ENCODE data around the gene RCSD1.

The RCSD1 gene

GRCh38 chr1:167683641-167684502 lies 53.8 kb downstream of the RCSD1 start:
- Histone ChIP-seq H3K27me3 (ENCODE audit: insufficient read depth, low read length, poor library complexity, severe bottlenecking) (no peaks in the 10 kb centered on the region), H3K4me1 (ENCODE audit: insufficient read depth, low read length, poor library complexity, severe bottlenecking) (peaks cover 8% of the 10 kb centered on the region), H3K4me2 (ENCODE audit: low read depth, low read length, poor library complexity, severe bottlenecking) (no peak overlapping the region), H3F3A (ENCODE audit: low read depth) (no peaks in the 10 kb centered on the region), H3K4me3 (ENCODE audit: low read length, poor library complexity, severe bottlenecking) (no peak overlapping the region), H2AFZ (ENCODE audit: low read length) (no peak overlapping the region), H4K20me1 (ENCODE audit: insufficient read depth, low read length, poor library complexity, severe bottlenecking) (no peaks in the 10 kb centered on the region), H3K9ac (ENCODE audit: low read depth, low read length, poor library complexity, severe bottlenecking) (no peak overlapping the region), H3K36me3 (ENCODE audit: insufficient read depth, low read length) (peaks cover 27% of the 10 kb centered on the region; the same call in 1 of the 2 replicates), H3K79me2 (ENCODE audit: insufficient read depth, low read length) (no peaks in the 10 kb centered on the region), H3K9me2 (replicated peaks; ENCODE audit: low read depth, low read length) (no peaks in the 10 kb centered on the region), H3K9me3 (ENCODE audit: insufficient read depth, low read depth, low read length) (no peaks in the 10 kb centered on the region)
- no peak for TF ChIP-seq EZH2phosphoT487 (IDR thresholded peaks at IDR 0.05; ENCODE audit: borderline replicate concordance)

GRCh38 chr1:167685844-167686243 lies 55.8 kb downstream of the RCSD1 start:
- no peak for TF ChIP-seq EZH2phosphoT487 (IDR thresholded peaks at IDR 0.05; ENCODE audit: borderline replicate concordance)
- TF ChIP-seq, protein P1, sequence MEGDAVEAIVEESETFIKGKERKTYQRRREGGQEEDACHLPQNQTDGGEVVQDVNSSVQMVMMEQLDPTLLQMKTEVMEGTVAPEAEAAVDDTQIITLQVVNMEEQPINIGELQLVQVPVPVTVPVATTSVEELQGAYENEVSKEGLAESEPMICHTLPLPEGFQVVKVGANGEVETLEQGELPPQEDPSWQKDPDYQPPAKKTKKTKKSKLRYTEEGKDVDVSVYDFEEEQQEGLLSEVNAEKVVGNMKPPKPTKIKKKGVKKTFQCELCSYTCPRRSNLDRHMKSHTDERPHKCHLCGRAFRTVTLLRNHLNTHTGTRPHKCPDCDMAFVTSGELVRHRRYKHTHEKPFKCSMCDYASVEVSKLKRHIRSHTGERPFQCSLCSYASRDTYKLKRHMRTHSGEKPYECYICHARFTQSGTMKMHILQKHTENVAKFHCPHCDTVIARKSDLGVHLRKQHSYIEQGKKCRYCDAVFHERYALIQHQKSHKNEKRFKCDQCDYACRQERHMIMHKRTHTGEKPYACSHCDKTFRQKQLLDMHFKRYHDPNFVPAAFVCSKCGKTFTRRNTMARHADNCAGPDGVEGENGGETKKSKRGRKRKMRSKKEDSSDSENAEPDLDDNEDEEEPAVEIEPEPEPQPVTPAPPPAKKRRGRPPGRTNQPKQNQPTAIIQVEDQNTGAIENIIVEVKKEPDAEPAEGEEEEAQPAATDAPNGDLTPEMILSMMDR (conservative IDR thresholded peaks at IDR 0.05; ENCODE audit: low read length) = no peak
- no peaks in the 10 kb centered on the region for H3K9me2 ChIP-seq (replicated peaks; ENCODE audit: low read depth, low read length)
- peaks cover 5% of the 10 kb centered on the region for H3K4me1 ChIP-seq (ENCODE audit: insufficient read depth, low read length, poor library complexity, severe bottlenecking)
- H3K36me3 ChIP-seq (ENCODE audit: insufficient read depth, low read length) = peaks cover 44% of the 10 kb centered on the region; the same call in 1 of the 2 replicates
- no peak overlapping the region for H3K9ac ChIP-seq (ENCODE audit: low read depth, low read length, poor library complexity, severe bottlenecking)
- H3K9me3 ChIP-seq (ENCODE audit: insufficient read depth, low read depth, low read length) = no peaks in the 10 kb centered on the region
- H3K4me2 ChIP-seq (ENCODE audit: low read depth, low read length, poor library complexity, severe bottlenecking) = no peak overlapping the region
- H2AFZ ChIP-seq (ENCODE audit: low read length) = no peak overlapping the region
- no peaks in the 10 kb centered on the region for H3K79me2 ChIP-seq (ENCODE audit: insufficient read depth, low read length)
- no peaks in the 10 kb centered on the region for H3K27me3 ChIP-seq (ENCODE audit: insufficient read depth, low read length, poor library complexity, severe bottlenecking)
- no peaks in the 10 kb centered on the region for H3F3A ChIP-seq (ENCODE audit: low read depth)
- no peaks in the 10 kb centered on the region for H4K20me1 ChIP-seq (ENCODE audit: insufficient read depth, low read length, poor library complexity, severe bottlenecking)
- no peak overlapping the region for H3K4me3 ChIP-seq (ENCODE audit: low read length, poor library complexity, severe bottlenecking)

- H3K27me3 ChIP-seq (ENCODE audit: insufficient read depth, low read length, poor library complexity, severe bottlenecking) = no peaks in the 10 kb centered on the region
- H2AFZ ChIP-seq (ENCODE audit: low read length) = no peak overlapping the region
- no peaks in the 10 kb centered on the region for H3K9me2 ChIP-seq (replicated peaks; ENCODE audit: low read depth, low read length)
- H3F3A ChIP-seq (ENCODE audit: low read depth) = no peaks in the 10 kb centered on the region
- no peaks in the 10 kb centered on the region for H3K9me3 ChIP-seq (ENCODE audit: insufficient read depth, low read depth, low read length)
- H4K20me1 ChIP-seq (ENCODE audit: insufficient read depth, low read length, poor library complexity, severe bottlenecking) = no peaks in the 10 kb centered on the region
- peaks cover 5% of the 10 kb centered on the region for H3K4me1 ChIP-seq (ENCODE audit: insufficient read depth, low read length, poor library complexity, severe bottlenecking)
- TF ChIP-seq, protein P1 (conservative IDR thresholded peaks at IDR 0.05; ENCODE audit: low read length) = peak; percentile 98
- no peak for TF ChIP-seq EZH2phosphoT487 (IDR thresholded peaks at IDR 0.05; ENCODE audit: borderline replicate concordance)
- no peaks in the 10 kb centered on the region for H3K79me2 ChIP-seq (ENCODE audit: insufficient read depth, low read length)
- peak overlapping the region; percentile 36 for H3K4me2 ChIP-seq (ENCODE audit: low read depth, low read length, poor library complexity, severe bottlenecking)
- no peak overlapping the region for H3K9ac ChIP-seq (ENCODE audit: low read depth, low read length, poor library complexity, severe bottlenecking)
- peaks cover 60% of the 10 kb centered on the region; the same call in 1 of the 2 replicates for H3K36me3 ChIP-seq (ENCODE audit: insufficient read depth, low read length)
- H3K4me3 ChIP-seq (ENCODE audit: low read length, poor library complexity, severe bottlenecking) = no peak overlapping the region
Measured at GRCh38 chr1:167687919-167688519, 58.0 kb downstream of the RCSD1 start.
